Fibroblast of lung (primary cell): ENCODE results near the gene SLC49A4. TPM values are rescaled to one million over a fixed set of nuclear protein-coding genes. Genes with fewer than 3 reads are reported as not detected.
A peak's percentile ranks its signal among the peaks of the same experiment; 100 is the strongest.

ENCODE experiments used
- DNase-seq, 2 donors: peaks; one replicate each; pipeline versions ENCODE4 v3.0.0 to v3.0.0-alpha.2; 2010; ENCODE audit warnings: low read depth in 2 of 2
- H2AFZ ChIP-seq: 2 replicates; pipeline ENCODE4 v1.5.1; 2012; ENCODE audit warnings: low read length, control low read depth, inconsistent platforms
- H3K27ac ChIP-seq: 2 replicates; pipeline ENCODE4 v1.5.1; 2011; ENCODE audit warnings: low read length, control low read depth; ENCODE audit not compliant: insufficient read depth
- H3K27me3 ChIP-seq: 2 replicates; pipeline ENCODE4 v1.5.1; 2011; ENCODE audit warnings: mild to moderate bottlenecking, low read length; ENCODE audit not compliant: control insufficient read depth, insufficient read depth
- H3K36me3 ChIP-seq: 2 replicates; pipeline ENCODE4 v1.5.1; 2011; ENCODE audit warnings: low read length; ENCODE audit not compliant: control insufficient read depth, insufficient read depth
- H3K4me1 ChIP-seq: 2 replicates; pipeline ENCODE4 v1.5.1; 2011; ENCODE audit warnings: low read length; ENCODE audit not compliant: control insufficient read depth, insufficient read depth; ENCODE audit errors: extremely low read depth
- H3K4me2 ChIP-seq: 2 replicates; pipeline ENCODE4 v1.5.1; 2011; ENCODE audit warnings: low read length, control low read depth; ENCODE audit not compliant: insufficient read depth; ENCODE audit errors: extremely low read depth
- H3K4me3 ChIP-seq, 4 experiments: fragments of 200-600 bp in 1 of 4; sonication (generic) in 1 of 4; replicated peaks in 1 of 4; 2 replicates each; pipeline ENCODE4 v1.5.1; 2011 to 2016; ENCODE audit warnings: low read length in 4 of 4, low read depth in 3 of 4, mild to moderate bottlenecking in 3 of 4, control low read depth in 2 of 4, inconsistent platforms in 1 of 4, mixed read lengths in 1 of 4; ENCODE audit not compliant: insufficient read depth in 1 of 4; ENCODE audit errors: control extremely low read depth in 1 of 4
- H3K79me2 ChIP-seq: 2 replicates; pipeline ENCODE4 v1.5.1; 2012; ENCODE audit warnings: mild to moderate bottlenecking, low read length, inconsistent platforms; ENCODE audit not compliant: control insufficient read depth, insufficient read depth
- H3K9ac ChIP-seq: 2 replicates; pipeline ENCODE4 v1.5.1; 2011; ENCODE audit warnings: mild to moderate bottlenecking, low read length, control low read depth; ENCODE audit not compliant: insufficient read depth
- H3K9me3 ChIP-seq: 2 replicates; pipeline ENCODE4 v1.5.1; 2012; ENCODE audit warnings: low read depth, low read length; ENCODE audit not compliant: control insufficient read depth, insufficient read depth
- H4K20me1 ChIP-seq: 2 replicates; pipeline ENCODE4 v1.5.1; 2011; ENCODE audit warnings: low read length; ENCODE audit not compliant: control insufficient read depth, insufficient read depth; ENCODE audit errors: extremely low read depth
- EZH2 ChIP-seq: IDR thresholded peaks from 2 replicates; pipeline ENCODE4 v1.5.1; 2012; ENCODE audit warnings: low read length, control low read depth, mild to moderate bottlenecking; ENCODE audit errors: missing control alignments
- polyA plus RNA-seq, 2 donors: library from polyadenylated mRNA; depleted of rRNA in 1 of 2; stranded (reverse) in 1 of 2; unstranded in 1 of 2; fragments of >200 nt; gene quantifications; 2 replicates each; pipeline ENCODE4 v1.2.1, GENCODE V29; 2011 to 2012; ENCODE audit warnings: missing spikeins in 1 of 2
- total RNA-seq: library from RNA; depleted of rRNA; stranded (reverse); fragments of >200 nt; gene quantifications from 2 replicates; pipeline ENCODE4 v1.2.1, GENCODE V29; 2014
- TF ChIP-seq, protein P1 (sequence below), 2 donors: IDR thresholded peaks in 1 of 2; conservative IDR thresholded peaks in 1 of 2; 1 replicate in 1 of 2; 2 replicates in 1 of 2; pipeline ENCODE4 v1.5.1; 2011 to 2012; ENCODE audit warnings: low read length in 2 of 2, control low read depth in 1 of 2, inconsistent platforms in 1 of 2, low read depth in 1 of 2, mild to moderate bottlenecking in 1 of 2

Gene SLC49A4
- total and polyA plus RNA-seq, 2 donors (not counting 1 experiment from before 2014, with no cell fraction given) = 14.5 to 20.6 TPM

GRCh38 chr3:122918576-122919290 lies 123.9 kb downstream of the SLC49A4 start:
- no peaks in the 10 kb centered on the region for H3K36me3 ChIP-seq
- H3K9ac ChIP-seq = no peak overlapping the region
- H3K4me3 ChIP-seq = no peak overlapping the region
- H4K20me1 ChIP-seq = no peaks in the 10 kb centered on the region
- H3K4me1 ChIP-seq = no peaks in the 10 kb centered on the region
- peaks cover 37% of the 10 kb centered on the region for H3K27me3 ChIP-seq
- no peak overlapping the region for H3K27ac ChIP-seq
- no peak overlapping the region for H2AFZ ChIP-seq
- TF ChIP-seq, protein P1, sequence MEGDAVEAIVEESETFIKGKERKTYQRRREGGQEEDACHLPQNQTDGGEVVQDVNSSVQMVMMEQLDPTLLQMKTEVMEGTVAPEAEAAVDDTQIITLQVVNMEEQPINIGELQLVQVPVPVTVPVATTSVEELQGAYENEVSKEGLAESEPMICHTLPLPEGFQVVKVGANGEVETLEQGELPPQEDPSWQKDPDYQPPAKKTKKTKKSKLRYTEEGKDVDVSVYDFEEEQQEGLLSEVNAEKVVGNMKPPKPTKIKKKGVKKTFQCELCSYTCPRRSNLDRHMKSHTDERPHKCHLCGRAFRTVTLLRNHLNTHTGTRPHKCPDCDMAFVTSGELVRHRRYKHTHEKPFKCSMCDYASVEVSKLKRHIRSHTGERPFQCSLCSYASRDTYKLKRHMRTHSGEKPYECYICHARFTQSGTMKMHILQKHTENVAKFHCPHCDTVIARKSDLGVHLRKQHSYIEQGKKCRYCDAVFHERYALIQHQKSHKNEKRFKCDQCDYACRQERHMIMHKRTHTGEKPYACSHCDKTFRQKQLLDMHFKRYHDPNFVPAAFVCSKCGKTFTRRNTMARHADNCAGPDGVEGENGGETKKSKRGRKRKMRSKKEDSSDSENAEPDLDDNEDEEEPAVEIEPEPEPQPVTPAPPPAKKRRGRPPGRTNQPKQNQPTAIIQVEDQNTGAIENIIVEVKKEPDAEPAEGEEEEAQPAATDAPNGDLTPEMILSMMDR (conservative IDR thresholded peaks at IDR 0.05 in 1 of 2, IDR thresholded peaks at IDR 0.05 in 1 of 2; ENCODE audit: low read depth in 1 of 2, low read length in 2 of 2) = no peak
- TF ChIP-seq EZH2 = no peak
- no peaks in the 10 kb centered on the region for H3K79me2 ChIP-seq
- no peak overlapping the region for H3K4me2 ChIP-seq
- H3K9me3 ChIP-seq = no peaks in the 10 kb centered on the region
- DNase-seq = peak; percentile 15 to 22

DNA sequence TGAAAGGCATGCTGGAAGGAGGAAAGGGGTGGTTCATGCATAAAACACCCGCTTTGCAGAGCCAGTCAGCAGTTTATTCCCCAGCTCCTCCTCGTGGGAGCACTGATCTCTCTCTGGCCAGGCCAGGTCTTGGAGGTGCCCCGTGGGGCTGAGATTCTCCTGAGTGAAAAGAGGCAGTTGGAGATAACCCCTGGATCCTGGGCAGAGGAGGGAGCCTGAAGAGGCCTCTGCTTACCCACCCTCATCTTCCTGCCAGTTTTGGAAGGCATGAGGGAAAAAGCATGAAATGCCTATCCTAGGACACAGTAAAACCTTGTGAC lies 124.4 kb downstream of the SLC49A4 start:
- Histone ChIP-seq H4K20me1 (no peaks in the 10 kb centered on the region), H3K79me2 (no peaks in the 10 kb centered on the region), H3K4me2 (no peak overlapping the region), H3K27me3 (peaks cover 34% of the 10 kb centered on the region), H3K4me1 (no peaks in the 10 kb centered on the region), H3K27ac (no peak overlapping the region), H3K9ac (no peak overlapping the region), H3K9me3 (no peaks in the 10 kb centered on the region), H3K4me3 (no peak overlapping the region), H3K36me3 (no peaks in the 10 kb centered on the region), H2AFZ (no peak overlapping the region)
- no peak for DNase-seq
- no peak for TF ChIP-seq EZH2
- TF ChIP-seq, protein P1 (conservative IDR thresholded peaks at IDR 0.05 in 1 of 2, IDR thresholded peaks at IDR 0.05 in 1 of 2; ENCODE audit: low read depth in 1 of 2, low read length in 2 of 2) = no peak

DNA sequence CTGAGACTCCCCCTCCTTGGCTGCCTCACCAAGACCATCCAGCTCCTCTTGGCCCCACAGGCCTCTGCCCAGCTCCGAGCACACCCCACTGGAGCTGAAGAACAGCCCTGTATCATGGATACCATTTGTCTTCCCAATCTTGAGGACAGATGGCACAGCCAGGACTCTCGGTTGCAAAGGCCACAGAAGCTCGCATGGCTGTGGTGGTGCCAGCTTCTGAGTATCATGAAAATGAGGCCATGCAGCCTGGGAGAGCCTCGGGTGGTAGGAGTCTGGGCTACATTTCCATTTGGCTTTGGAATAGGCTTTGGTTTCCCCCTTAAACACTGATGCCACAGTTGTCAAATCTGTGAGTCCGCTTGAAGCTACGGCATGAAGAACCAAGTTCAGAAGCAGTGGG lies 126.1 kb downstream of the SLC49A4 start:
- H3K27ac ChIP-seq = no peak overlapping the region
- no peaks in the 10 kb centered on the region for H3K36me3 ChIP-seq
- H3K4me1 ChIP-seq = no peaks in the 10 kb centered on the region
- no peak overlapping the region for H3K4me2 ChIP-seq
- TF ChIP-seq, protein P1 (conservative IDR thresholded peaks at IDR 0.05 in 1 of 2, IDR thresholded peaks at IDR 0.05 in 1 of 2; ENCODE audit: low read depth in 1 of 2, low read length in 2 of 2) = no peak
- no peak overlapping the region for H3K4me3 ChIP-seq
- no peak overlapping the region for H2AFZ ChIP-seq
- no peaks in the 10 kb centered on the region for H3K79me2 ChIP-seq
- H3K27me3 ChIP-seq = peaks cover 34% of the 10 kb centered on the region
- no peaks in the 10 kb centered on the region for H4K20me1 ChIP-seq
- H3K9ac ChIP-seq = no peak overlapping the region
- no peak for DNase-seq
- H3K9me3 ChIP-seq = no peaks in the 10 kb centered on the region
